ENCODE results near the gene ANGPTL3. TPM values are rescaled to one million over a fixed set of nuclear protein-coding genes. Genes with fewer than 3 reads are reported as not detected.
"Not testable (repeated sequence)": the region's sequence is repeated elsewhere in the genome, so short reads cannot be mapped to it uniquely, and the experiment has no call there.

Gene ANGPTL3
- not detected for total RNA-seq
- long read RNA-seq = 0 reads

- Histone ChIP-seq H3K4me3 (no peak within 1 kb of the TSS), H3K9me3 (no peaks in the 10 kb centered on the region), H3K27ac (no peak within 1 kb of the TSS), H3K4me1 (no peaks in the 10 kb centered on the region), H3K27me3 (no peaks in the 10 kb centered on the region), H3K36me3 (no peaks in the 10 kb centered on the region)
- intact Hi-C loops (cut with DNase I) = no loop called here
- no peak for TF ChIP-seq CTCF (IDR thresholded peaks at IDR 0.05)
- no peak for ATAC-seq
- DNase-seq = no peak
These were observed at the start of gene ANGPTL3 for GRCh38 chr1:62597281-62597680. Gene ANGPTL3 (plus strand): TSS chr1:62597520. CDS start chr1:62597567, 47 bp downstream.

- intact Hi-C loops (cut with DNase I) = no loop called here
- no peak for TF ChIP-seq CTCF (IDR thresholded peaks at IDR 0.05)
These were observed 36.0 kb upstream of the ANGPTL3 start for GRCh38 chr1:62561306-62561705.

GRCh38 chr1:62567182-62567581 lies 30.1 kb upstream of the ANGPTL3 start:
- H3K27ac ChIP-seq; DNase-seq; H3K9me3 ChIP-seq; ATAC-seq; intact Hi-C loops (cut with DNase I); H3K4me1 ChIP-seq; H3K36me3 ChIP-seq; H3K4me3 ChIP-seq; H3K27me3 ChIP-seq: not testable (repeated sequence)

More at GRCh38 chr1:62561306-62561705, 36.0 kb upstream of the ANGPTL3 start:
- Histone ChIP-seq H3K27ac (no peak overlapping the region), H3K4me3 (no peak overlapping the region), H3K36me3 (no peaks in the 10 kb centered on the region), H3K9me3 (no peaks in the 10 kb centered on the region), H3K4me1 (no peaks in the 10 kb centered on the region), H3K27me3 (no peaks in the 10 kb centered on the region)
- no peak for DNase-seq
- no peak for ATAC-seq

- H3K4me3 ChIP-seq; H3K36me3 ChIP-seq; intact Hi-C loops (cut with DNase I); H3K27ac ChIP-seq; H3K9me3 ChIP-seq; H3K27me3 ChIP-seq; ATAC-seq; DNase-seq; H3K4me1 ChIP-seq: not testable (repeated sequence)
These were observed 29.4 kb upstream of the ANGPTL3 start for GRCh38 chr1:62567926-62568325.

- H3K27ac ChIP-seq; ATAC-seq; H3K4me3 ChIP-seq; H3K36me3 ChIP-seq; intact Hi-C loops (cut with DNase I); H3K27me3 ChIP-seq; H3K9me3 ChIP-seq; H3K4me1 ChIP-seq; DNase-seq: not testable (repeated sequence)
These were observed 25.8 kb upstream of the ANGPTL3 start for GRCh38 chr1:62571517-62571916.

- intact Hi-C loops (cut with DNase I) = no loop called here
- no peak for TF ChIP-seq CTCF (IDR thresholded peaks at IDR 0.05)
- H3K9me3 ChIP-seq = no peaks in the 10 kb centered on the region
- peaks cover 7% of the 10 kb centered on the region for H3K36me3 ChIP-seq
- no peak overlapping the region for H3K4me3 ChIP-seq
- ATAC-seq (no peak), DNase-seq (no peak)
- no peaks in the 10 kb centered on the region for H3K27me3 ChIP-seq
- no peaks in the 10 kb centered on the region for H3K4me1 ChIP-seq
- H3K27ac ChIP-seq = no peak overlapping the region
These were observed 24.8 kb upstream of the ANGPTL3 start for GRCh38 chr1:62572476-62572875.

GRCh38 chr1:62573675-62574074 lies 23.6 kb upstream of the ANGPTL3 start:
- DNase-seq (no peak), ATAC-seq (no peak)
- H3K36me3 ChIP-seq = peaks cover 7% of the 10 kb centered on the region
- no peaks in the 10 kb centered on the region for H3K27me3 ChIP-seq
- no peak overlapping the region for H3K27ac ChIP-seq
- H3K4me3 ChIP-seq = no peak overlapping the region
- intact Hi-C loops (cut with DNase I) = no loop called here
- no peak for TF ChIP-seq CTCF (IDR thresholded peaks at IDR 0.05)
- H3K9me3 ChIP-seq = no peaks in the 10 kb centered on the region
- no peaks in the 10 kb centered on the region for H3K4me1 ChIP-seq
